NOMO-1 (cell line): ENCODE data around the gene C19orf81.
"Not testable (repeated sequence)": the region's sequence is repeated elsewhere in the genome, so short reads cannot be mapped to it uniquely, and the experiment has no call there.

Experiments used
- DNase-seq, 2 experiments: peaks; one replicate each; lab custom pipeline; 2025; ENCODE audit not compliant: unreplicated experiment in 2 of 2; lab: John Stamatoyannopoulos, UW

C19orf81 gene

DNA sequence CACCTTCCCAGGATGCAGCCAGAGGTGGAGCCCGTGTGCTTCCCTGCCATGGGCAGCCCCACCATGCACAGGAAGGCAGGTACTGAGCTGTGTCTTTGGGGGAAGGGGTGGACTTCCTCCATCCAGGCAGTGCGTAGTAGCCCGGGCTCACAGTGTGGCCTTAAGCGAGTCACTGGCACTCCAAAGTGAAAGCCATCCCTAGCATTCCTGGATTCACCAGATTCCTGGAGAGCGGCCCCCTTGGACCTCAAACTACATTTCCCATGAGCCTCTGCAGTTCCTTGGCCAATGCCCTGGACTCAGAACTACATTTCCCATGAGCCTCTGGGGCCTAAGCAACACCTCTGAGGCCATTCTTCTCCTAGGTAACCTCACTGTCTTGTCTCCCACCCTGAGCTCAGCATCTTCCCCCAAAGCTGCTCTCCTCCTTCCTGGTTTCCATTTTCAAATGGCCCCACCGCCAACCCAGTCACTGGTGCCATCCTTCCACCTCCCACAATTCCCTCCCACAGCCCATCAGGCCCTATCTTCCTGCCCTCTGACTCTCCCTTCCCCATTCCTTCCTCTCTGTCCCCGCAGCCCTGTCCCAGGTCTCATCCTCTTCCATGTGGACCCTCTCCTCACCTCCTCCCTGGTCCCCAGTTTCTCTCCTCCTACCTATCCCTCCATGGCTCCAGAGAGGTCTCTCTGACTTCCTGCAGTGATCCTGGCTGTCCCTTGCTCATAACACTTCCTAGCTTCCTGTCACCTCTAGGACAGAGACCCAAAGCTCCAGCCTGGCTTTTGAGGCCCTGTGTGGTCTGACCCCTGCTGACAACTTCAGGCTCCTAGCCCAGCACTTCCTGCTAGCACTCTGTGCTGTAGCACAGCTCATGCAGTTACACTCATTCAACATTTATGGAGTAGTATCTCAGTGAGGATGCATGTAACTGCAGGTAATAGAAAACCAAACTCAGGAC is at the start of gene C19orf81:
TSS of gene C19orf81 (plus strand) at position 13 of the 959 bp plus-strand sequence. CDS start at position 13, 0 bp downstream.
- DNase-seq = no peak

DNA sequence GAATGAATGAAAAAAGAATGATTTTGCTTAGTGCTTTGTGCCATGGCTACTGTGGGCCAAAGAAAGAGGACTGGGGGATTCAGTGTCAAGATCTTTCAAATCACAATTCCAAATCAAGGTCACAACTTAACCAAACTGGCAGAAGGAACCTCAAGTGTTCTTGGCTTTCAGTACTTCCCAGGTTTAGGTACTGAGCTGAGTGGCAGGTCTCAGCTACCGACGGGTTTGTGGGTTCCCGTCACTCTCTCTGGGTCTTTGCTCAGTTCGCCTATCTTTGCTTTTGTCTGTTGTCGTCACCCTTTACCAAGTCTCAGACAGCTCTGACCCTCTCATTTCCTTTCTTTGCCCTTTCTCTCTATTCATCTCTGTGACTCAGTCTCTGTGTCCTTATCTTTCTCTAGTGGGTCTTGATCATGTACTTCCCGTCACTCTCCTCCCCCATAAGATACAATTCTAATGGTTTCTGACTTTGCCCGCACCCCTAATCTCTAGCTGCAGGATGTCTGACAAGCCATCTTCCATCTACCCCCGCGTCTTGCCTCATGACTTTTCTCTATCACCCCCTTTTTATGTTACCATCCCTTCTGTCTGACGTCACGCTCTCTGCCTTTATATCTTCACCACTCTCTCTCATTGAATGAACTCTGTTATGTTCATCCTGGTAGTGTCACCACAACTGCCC is 47.7 kb upstream of the C19orf81 start:
- no peak for DNase-seq

DNA sequence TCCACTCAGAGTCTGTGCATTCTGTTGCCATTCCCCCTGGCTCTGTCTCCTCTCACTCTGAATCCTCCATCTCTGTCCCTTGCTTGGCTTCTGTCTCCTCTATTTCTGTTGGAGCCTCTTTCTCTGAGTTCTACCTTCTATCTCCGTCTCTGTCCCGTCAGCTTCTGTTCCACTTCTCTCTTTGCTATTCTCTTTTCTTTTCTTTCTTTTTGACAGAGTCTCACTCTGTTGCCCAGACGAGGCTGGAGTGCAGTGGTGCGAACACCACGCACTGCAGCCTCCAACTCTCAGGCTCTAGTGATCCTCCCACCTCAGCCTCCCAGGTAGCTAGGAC is 47.2 kb upstream of the C19orf81 start:
- no peak for DNase-seq

DNA sequence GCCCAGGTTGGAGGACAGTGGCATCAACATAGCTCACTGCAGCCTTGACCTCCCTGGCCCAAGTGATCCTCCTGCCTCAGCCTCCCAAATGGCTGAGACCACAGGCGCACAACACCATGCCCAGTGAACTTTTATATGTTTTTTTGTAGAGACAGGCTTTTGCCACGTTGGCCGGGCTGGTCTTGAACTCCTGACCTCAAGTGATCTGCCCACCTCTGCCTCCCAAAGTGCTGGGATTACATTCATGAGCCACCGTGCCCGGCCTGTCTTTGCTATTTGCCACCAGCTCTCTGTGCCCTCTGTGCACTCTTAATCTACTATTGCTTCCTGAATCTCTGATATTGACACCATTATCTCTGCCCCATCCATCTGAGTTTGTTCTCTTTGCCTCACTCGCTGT is 46.7 kb upstream of the C19orf81 start:
- DNase-seq = no peak

DNA sequence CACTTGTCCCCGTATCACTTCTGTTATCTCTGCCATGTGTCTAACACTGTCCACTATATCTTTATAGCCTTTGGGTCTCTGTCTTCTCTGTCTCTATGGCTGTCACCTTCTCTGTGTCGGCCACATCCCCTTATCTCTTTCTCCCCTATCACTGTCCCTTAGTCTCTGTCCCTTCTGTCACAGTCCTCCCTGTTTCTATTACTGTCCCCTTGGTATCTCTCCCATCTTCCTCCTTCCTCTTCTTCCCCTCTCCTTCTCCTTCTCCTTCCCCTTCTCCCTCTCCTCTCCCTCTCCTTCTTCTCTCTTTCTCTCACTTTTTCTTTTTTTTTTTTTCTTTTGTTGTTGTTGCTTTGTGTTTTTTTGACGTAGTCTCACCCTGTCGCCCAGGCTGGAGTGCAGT is 46.3 kb upstream of the C19orf81 start:
- no peak for DNase-seq

DNA sequence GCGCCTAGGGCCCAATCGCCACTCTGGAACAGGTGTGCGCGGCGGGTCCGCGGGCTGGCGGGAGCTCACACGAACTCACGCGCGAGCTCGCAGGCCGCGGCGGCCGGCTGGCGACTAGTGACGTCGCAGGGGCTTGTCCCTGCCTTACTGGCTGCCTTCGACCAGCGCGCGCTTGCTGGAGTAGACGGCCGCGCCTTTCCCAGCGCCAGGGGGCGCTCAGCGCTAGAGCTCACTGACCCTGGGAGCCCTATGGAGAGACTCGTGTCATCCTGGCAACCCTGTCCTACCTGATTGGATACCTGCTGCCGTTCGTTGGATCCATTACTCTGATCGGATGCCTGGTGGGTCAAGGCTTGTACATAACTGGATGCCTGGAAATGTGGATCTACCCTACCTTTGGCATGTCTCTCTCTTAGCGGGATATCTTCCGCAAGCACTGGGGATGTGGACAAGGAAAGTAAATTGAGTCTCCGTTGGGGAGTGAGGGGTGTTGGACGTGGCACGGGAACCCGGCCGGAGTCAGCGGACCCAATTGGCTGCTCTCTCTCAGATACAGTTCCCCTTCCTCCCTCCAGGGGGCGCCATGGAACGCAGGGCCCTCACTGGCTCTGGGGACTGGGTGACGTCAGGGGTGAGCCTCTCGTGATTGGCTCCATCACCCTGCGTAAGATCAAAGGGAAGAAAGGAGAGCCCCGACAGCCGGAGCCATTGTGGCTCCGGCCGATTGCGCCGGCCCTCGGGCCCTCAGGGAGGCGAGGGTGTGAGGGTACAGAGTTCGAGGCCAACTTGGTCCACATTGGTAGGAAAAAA is 44.8 kb upstream of the C19orf81 start:
- not testable (repeated sequence) for DNase-seq

DNA sequence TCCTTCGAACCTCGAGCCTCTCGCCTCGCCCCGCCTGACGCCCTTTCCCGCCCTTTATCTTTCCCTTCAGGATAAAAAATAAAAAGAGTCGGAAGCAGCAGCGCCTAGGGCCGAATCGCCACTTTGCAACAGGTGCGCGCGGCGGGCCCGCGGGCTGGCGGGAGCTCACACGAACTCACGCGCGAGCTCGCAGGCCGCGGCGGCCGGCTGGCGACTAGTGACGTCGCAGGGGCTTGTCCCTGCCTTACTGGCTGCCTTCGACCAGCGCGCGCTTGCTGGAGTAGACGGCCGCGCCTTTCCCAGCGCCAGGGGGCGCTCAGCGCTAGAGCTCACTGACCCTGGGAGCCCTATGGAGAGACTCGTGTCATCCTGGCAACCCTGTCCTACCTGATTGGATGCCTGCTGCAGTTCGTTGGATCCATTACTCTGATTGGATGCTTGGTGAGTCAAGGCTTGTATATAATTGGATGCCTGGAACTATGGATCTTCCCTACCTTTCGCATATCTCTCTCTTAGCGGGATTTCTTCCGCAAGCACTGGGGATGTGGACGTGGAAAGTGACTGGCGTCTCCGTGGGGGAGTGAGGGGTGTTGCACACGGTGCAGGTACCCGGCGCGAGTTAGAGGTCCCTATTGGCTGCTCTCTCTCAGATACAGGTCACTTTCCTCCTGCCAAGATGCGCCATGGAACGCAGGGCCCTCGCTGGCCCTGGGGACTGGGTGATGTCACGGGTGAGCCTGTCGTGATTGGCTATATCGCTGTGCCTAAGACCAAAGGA is 43.0 kb upstream of the C19orf81 start:
- not testable (repeated sequence) for DNase-seq

DNA sequence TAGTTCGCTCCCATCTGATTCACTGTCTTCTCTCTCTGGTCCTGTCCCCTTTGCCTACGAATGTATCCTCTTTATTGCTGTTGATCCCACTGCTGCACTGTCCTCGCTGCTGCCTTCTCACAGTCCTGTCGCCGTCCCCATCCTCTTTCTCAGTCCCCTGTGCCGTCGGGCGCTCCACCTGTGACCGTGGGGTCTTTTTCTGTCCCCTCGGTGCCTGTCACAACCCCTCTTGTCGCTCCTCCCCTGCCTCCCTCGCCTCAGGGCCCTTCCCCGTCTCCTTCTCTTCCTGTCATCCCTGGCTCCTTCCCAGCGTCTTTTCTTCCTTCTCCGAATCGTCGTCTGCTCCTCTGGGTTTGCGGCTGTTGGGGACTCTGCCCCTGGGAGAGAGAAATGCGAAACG is 41.9 kb upstream of the C19orf81 start:
- no peak for DNase-seq

DNA sequence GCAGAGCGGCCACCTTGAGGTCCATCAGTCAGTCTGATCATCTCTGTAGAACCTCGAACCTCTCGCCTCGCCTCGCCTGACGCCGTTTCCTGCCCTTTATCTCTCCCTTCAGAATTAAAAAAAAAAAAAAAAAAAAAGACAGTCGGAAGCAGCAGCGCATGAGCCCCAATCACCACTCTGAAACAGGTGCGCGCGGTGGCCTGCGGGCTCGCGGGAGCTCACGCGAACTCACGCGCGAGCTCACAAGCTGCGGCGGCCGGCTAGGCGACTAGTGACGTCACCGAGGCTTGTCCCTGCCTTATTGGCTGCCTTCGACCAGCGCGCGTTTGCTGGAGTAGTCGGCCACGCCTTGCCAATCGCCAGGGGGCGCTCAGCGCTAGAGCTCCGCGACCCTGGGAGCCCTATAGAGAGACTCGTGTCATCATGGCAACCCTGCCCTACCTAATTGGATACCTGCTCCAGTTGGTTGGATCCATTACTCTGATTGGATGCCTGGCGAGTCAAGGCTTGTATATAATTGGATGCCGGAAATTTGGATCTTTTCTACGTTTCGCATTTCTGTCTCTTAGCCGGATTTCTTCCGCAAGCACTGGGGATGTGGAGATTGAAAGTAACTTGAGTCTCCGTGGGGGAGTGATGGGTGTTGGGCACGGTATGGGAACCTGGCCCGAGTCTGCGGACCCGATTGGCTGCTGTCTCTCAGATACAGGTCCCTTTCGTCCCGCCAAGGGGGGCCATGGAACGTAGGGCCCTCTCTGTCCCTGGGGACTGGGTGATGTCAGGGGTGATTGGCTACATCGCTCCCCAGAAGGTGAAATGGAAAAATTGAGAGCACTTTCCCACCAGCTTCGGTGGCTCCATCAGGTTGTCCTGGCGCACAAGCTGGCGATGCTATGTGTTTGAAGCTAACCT is 41.1 kb upstream of the C19orf81 start:
- peak; percentile 93 to 95 for DNase-seq

DNA sequence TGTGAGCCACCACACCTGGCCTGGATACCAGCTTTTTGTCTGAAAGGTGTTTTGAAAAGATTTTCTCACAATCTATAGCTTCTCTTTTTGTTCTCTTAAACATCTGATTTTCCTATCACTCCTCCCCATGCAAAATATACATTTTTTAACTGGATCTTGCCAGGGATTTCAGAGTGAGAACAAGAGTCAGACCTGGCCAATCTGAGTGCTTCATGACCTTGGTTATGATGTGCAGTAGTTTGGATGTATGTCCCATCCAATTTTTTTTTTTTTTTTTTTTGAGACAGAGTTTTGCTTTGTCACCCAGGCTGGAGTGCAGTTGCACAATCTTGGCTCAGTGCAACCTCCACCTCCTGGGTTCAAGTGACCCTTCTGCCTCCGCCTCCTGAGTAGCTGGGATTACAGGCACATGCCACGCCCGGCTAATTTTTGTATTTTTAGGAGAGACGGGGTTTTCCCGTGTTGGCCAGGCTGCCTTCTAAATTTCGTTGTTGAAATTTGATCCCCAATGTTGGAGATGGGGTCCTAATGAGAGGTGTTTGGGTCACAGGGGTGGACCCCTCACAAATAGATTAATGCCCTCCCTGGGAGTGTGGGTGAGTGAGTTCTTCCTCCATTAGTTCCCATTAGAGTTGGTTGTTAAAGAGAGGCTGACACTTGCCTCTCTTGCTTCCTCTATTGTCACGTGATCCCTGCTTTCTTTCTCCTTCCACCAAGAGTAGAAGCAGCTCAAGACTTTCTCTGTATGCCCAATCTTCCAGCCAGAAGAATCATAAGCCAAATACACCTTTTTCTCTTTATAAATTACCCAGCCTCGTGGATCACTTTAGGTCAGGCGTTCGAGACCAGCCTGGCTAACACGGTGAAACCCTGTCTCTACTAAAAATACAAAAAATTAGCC is 36.5 kb upstream of the C19orf81 start:
- DNase-seq = peak in 1 of 2 experiments; percentile 64

DNA sequence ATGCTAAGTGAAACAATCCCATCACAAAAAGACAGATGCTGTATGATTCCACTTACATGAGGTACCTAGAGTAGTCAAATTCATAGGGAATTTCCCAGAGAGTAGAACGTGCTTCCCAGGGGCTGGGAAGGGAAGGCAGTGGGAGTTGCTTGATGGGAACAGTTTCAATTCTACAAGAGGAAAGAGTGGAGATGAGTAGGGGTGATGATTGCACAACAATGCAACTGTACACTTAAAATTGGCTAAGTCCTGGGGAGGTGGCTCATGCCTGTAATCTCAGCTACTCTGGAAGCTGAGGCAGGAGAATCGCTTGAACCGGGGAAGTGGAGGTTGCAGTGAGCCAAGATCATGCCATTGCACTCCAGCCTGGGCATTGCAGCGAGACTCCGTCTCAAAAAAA is 30.9 kb upstream of the C19orf81 start:
- not testable (repeated sequence) for DNase-seq

DNA sequence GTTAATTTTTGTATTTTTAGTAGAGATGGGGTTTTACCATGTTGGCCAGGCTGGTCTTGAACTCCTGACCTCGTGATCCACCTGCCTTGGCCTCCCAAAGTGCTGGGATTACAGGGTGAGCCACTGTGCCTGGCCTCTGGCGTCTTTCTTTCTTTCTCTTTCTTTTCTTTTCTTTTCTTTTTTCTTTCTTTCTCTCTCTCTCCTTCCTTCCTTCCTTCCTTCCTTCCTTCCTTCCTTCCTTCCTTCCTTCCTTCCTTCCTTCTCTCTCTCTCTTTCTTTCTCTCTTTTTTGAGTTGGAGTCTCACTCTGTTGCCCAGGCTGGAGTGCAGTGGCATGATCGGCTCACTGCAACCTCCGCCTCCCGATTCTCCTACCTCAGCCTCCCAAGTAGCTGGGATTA is 30.1 kb upstream of the C19orf81 start:
- DNase-seq = not testable (repeated sequence)

DNA sequence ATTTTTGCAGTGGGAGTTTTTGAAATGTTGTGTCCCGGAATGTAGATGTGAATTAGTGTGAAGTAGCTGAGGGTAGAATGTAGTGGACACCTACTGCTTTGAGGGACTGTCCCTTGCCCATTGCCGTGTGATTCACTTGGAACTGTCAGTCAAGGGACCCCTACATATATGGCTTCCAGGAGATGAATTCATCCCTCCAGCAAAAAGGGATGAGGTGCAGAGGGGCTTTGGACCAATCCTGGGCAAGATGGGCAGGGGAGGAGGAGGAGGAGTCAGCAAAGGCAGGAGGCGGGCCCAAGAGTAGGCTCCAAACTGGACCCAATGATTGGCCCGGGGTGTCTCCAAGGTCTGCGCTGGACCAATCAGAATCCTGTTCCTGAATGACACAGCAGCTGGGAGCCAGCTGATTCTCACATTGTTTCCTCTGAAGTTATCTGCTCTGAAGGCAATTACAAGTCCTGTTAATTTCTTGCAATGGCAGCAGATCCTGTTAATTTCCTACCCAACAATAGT is 28.8 kb upstream of the C19orf81 start:
- not testable (repeated sequence) for DNase-seq

DNA sequence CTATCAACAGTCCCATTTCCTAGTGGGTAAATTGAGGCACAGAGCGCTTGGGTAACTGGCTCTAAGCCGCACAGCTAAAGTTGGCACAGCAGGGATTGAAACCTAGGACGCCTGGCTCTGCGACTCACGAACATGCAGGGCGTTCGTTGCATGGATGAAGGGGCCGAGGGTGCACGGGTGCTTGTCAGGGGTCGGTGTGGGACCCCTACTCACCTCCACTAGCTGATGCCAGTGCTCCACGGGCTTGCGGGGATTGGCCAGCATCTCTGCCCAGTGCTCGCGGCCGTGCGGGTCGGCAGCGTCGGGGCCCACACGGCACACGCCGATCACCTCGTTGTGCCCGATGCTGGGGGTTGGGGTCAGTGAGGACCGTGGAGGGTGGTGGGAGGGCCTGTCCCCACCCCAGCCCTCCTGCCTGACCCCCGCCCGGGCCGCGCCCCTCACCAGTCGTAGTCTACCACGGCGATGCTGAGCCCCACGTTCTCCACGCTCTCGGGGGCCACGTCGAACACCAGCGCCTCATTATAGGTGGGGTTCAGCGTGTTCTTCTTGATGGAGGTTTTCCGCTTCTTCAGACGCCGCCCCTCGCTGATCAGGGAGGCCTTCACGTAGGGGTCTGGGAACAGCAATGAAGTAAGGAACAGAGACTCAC is 24.2 kb upstream of the C19orf81 start:
- DNase-seq = no peak

DNA sequence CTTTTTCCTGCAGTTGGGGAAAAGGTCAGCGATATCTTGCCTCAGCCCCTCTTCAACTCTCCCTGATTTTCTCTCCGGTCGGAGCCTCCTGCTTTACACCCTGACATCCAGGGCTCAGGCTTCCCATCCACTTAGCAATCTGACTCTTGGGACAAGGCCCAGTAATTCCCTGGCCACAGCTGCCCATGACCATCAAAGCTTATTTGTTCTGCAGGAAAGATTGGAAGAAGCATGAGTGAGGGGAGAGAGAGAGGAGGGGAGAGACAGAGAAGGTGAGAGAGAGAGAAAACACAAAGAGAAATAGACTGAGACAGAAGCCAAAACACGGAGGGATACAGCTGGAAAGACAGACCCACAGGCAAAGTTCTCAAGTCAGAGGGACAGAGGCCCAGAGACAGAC is 23.2 kb upstream of the C19orf81 start:
- DNase-seq = no peak

DNA sequence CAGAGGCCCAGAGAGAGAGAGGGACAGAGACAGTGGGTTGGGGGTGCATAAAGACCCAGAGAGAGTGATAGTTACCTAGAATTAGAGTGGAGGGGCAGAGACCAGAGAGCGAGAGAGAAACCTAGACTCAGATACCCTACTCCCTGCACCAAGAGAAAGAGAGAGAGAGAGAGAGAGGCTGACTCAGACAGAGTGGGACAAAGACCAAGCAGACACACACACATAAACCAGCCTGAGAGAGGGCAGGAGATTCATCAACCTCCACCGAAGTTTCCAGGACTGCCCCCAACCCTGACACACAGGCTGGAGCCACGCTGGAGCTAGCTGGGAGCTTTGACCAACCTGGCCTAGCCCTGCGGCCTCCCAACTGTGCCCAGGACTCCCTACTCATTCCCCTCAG is 22.4 kb upstream of the C19orf81 start:
- DNase-seq = no peak

DNA sequence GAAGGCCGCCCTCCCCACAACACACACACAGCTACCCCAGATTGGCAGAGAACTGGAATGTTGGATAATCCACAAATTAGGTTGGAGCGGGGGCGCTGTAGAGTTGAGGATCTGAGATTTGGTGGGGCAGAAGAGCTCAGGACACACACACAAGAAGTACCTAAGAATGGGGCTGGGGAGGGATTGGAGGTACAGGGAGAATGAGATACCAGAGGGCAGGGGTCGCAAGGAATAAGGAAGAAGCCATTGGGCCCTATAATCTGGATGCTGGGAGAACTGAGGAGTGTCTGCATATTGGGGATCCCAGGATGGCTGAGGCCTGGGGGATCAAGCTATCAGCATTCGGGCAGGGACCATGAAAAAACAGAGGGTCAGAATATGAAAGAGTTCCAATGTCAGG is 21.1 kb upstream of the C19orf81 start:
- DNase-seq = no peak

DNA sequence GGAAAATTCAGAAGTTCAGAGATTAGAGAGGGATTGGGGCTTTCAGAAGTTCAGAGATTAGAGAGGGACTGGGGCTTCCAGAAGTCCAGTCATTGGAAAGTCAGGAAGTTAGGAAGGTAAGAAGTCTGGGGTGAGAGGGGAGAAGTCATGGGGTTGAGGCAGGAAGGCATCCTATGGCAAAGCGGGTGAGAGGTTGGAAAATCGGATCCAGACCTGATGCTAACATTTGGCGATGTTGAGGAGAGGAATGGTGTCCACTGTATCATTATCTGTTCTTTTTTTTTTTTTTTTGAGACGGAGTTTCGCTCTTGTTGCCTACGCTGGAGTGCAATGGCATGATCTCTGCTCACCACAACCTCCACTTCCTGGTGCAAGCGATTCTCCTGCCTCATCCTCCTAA is 20.7 kb upstream of the C19orf81 start:
- no peak for DNase-seq
